Hindlimb muscle (tissue), 1 donor: ENCODE results near the gene TMEM100. TPM values are rescaled to one million over a fixed set of nuclear protein-coding genes. Genes with fewer than 3 reads are reported as not detected.

Experiments
- DNase-seq: peaks from one replicate; pipeline ENCODE4 v3.0.0-alpha.2; 2013
- polyA plus RNA-seq: library from polyadenylated mRNA; unstranded; fragments of 120-200 nt; gene quantifications from one replicate; pipeline ENCODE4 v1.2.1, GENCODE V29; 2013; ENCODE audit not compliant: insufficient read length

The TMEM100 gene
- polyA plus RNA-seq, 1 donor: 4.2 TPM

DNA sequence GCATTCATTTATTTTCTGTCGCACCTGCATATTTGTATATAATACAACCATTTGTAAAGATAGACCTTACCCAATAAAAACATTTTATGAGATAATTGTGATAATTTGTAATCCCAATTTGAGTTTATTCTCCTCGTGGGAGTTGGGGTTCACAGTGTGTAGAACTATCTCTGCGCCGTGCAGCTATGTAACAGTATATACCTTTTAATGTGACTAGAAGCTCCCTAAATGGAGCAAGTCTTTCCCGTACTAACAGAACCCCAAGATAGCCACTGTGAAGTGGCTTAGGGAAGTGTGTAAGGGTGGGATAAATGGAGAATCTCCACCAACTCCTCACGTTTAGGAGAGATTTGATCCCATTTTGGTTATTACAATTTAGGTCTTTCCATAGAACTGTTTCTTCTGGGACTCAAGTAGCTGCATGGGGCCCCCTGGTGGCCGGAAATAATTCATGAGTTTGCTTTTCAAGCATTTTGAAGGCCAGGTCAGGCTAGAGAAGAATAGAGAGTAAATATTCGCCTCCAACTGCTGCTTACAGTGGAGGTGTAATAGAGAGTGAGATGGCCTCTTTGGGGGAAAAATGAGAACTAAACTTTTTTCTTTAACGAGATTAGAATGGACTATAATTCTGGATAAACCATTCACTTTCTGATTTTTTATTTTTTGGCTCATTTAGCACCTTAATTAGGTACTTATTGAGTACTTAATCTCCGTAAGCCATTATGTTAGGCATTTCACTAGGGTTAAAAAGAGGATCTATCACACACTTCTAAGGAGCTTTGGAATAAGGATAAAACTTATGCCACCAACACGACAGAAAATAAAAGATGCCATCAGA lies 4.5 kb downstream of the TMEM100 start:
- DNase-seq: peak; percentile 74

DNA sequence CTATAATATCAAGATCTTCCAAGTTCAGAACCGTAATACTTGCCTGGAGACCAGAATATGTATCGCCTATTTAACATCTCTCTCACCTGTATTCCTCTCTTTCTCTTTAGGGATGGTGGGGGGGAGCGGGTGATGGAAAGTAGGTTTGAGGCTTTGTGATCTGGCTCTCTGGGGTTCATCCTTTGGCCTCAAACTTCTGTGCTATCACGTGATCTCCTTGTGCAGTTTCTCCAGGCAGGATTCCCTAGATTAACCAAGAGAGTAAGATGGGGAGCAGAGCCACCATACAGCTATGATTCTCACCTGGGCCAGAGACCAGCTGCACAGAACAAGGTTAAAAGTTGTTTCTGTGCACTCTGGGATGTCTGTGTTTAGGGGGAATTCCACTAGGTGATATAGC lies 5.2 kb downstream of the TMEM100 start:
- no peak for DNase-seq

DNA sequence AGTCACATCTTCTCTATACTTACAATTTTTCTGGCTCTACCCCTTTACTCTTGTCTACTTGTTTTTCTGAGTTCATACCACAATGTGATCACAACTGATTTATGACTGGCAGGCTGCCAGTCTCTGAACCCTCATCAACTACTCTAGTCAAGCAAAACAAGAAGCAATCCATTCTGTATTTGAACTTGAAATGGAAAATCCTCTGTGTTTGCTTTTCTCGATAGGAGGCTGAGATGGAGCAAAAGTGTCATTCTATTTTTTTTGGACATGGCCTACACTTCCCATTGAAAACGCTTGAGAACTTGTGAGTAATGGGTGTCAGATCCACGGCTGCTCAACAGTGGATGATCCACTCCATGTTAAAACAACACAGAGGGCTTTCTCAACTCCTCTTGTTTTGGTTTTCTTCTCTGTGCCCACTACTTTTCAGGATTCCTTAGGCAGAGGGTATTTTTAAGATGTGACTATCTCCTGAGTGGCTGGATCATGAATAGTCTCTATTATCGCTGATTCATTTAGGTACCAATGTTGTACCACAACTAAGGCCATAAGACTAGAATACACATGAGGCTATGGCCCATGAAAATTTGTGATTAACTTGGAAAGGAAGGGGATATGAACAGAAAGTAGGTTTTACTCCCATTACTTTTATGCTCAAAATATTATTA lies 11.7 kb downstream of the TMEM100 start:
- no peak for DNase-seq

DNA sequence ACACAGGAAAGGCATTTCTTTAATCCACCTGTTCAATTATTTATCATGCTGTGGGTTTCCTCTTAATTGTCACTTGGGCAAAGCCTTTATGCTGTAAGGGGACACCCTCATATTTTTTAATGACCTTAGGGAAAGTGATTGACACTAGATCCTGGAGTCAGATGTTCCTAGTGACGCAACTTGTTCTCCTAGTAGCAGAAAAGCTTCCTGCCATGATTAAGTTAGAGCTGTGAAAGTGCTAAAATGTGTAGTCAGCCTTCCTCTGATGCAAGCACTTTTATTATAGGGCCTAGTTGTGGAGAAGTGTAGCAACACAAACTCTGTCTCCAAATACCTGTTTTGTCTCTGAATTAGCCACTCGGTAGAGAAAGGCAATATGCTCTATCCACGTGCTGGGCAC lies 12.3 kb downstream of the TMEM100 start:
- DNase-seq: no peak

- no peak for DNase-seq
Measured at GRCh38 chr17:55709984-55710383, 12.7 kb downstream of the TMEM100 start.

DNA sequence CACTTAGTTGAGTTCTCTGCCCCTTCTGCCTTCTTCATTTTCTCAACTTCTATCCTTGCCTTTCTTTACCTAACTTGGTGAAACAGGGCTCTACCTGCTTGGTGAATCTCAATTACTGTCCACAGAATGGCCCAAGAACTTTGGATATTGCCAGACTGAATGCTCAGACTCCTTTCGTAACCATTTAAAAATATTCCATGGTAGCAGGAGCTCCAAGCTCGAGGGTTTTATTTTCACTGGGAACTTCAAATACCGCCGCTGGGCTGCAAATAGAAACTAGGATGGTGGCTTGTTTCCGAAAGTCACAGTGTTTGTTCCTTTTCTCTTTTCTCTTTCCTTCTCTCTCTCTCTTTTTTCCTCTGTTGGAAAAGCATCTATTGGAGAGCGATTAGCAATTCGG lies 13.2 kb downstream of the TMEM100 start:
- no peak for DNase-seq

GRCh38 chr17:55708175-55708974 lies 14.3 kb downstream of the TMEM100 start:
- no peak for DNase-seq

DNA sequence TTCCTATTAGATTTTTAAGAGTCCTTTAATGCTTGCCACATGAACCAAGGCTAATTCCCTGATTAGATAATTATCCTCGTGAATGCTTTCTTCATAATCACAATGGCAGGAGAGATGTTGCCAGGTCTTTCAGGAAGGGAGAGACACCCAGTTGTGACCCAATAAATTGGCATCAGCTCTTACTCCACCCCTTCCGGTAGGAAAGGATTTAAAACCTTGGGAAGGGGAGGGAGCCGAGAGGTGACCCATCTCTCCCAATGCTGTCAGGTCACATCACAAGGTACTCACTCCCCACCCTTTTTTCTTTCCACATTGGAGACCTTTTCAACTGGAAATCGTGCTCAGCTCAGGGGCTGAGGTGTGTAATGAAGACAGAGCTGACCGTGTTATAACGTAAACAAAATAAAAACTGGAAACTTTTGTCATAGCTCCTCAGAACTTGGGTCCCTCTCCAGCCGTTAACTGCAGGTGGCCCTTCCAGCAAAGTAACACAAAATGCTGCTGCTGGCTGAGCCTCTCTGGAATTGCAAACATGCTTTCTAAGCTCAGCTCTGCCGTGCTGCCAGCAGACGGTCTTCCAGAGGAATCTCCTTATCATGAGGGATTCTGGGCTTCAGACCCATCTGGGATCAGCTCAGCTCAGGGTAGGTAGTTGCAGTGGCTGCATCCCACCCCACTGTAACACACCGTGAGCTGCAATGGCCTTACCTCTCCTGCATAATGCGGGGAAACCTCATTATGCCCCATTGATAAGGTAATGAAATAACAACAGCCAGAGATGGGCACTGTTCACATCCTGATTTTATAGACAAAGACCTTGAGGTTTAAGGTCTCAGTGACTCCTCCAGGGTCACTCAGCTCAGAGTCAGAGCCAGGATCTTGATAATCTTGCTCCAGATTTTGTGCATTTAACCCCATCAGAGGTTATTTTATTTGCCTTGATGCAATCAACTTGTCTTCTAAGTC lies 15.6 kb downstream of the TMEM100 start:
- no peak for DNase-seq

DNA sequence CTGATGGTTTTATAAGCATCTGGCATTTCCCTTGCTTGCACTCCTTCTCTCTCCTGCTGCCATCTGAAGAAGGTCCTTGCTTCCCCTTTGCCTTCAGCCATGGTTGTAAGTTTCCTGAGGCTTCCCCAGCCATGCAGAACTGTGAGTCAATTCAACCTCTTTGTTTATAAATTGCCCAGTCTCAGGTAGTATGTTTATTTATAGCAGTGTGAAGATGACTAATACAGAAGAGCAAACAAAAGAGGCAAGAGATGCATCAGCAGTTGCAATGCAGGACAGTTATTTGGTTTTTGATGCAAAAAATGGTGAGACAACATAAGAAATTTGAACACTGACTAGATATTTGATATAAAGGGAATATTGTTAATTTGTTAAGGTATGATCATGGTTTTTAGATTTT lies 16.8 kb downstream of the TMEM100 start:
- DNase-seq: no peak

GRCh38 chr17:55704401-55704800 lies 18.3 kb downstream of the TMEM100 start:
- DNase-seq: no peak

DNA sequence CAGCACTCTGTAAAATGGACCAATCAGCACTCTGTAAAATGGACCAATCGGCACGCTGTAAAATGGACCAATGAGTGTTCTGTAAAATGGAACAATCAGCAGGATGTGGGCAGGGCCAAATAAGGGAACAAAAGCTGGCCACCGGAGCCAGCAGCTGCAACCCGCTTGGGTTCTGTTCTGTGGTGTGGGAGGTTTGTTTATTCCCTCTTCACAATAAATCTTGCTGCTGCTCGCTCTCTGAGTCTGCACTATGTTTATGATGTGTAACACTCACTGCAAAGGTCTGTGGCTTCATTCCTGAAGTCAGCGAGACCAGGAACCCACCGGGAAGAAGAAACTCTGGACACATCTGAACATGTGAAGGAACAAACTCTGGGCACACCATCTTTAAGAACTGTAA lies 20.5 kb downstream of the TMEM100 start:
- DNase-seq: no peak

- no peak for DNase-seq
Measured at GRCh38 chr17:55699181-55699860, 23.3 kb downstream of the TMEM100 start.

GRCh38 chr17:55694286-55694910 lies 28.3 kb downstream of the TMEM100 start:
- no peak for DNase-seq

- no peak for DNase-seq
Measured at GRCh38 chr17:55693254-55694216, 29.1 kb downstream of the TMEM100 start.

- DNase-seq: no peak
Measured at GRCh38 chr17:55692276-55692675, 30.4 kb downstream of the TMEM100 start.

DNA sequence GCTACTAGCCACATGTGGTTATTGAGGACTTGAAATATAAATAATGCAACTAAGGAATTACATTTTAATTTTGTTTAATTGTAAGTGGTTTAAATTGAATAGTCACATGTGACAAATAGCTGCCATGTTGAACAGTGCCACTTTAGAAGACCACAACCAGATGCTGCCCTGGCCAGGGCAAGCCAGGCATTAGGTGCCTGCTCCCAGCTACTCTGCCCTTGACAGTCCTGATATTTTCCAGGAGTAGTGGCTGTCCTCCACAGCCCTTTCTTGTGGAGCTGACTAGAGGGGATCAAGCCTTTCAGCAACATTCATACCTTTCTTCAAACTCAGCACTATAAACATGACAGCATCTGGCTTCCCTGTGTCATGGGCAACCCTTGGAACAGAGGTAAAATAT lies 31.0 kb downstream of the TMEM100 start:
- DNase-seq: no peak

DNA sequence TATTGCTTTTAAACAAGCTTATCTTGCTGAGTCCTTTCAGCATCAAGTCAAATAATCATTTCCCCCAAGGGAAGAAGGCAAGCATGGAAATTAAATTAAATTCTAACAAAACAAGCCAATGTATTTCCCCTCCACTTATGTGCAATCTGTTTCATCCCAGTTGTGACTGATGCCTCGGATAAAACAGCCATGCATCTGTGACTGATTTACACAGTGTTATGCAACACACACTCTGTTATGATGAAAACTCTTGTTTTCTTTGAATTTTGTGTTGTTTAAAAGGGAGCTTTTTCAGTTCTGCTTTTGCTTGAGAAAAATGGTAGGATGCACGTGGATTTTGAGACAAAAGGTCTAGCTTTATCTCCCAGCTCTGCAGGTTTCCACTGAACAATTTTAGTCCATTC lies 32.6 kb downstream of the TMEM100 start:
- DNase-seq: no peak

DNA sequence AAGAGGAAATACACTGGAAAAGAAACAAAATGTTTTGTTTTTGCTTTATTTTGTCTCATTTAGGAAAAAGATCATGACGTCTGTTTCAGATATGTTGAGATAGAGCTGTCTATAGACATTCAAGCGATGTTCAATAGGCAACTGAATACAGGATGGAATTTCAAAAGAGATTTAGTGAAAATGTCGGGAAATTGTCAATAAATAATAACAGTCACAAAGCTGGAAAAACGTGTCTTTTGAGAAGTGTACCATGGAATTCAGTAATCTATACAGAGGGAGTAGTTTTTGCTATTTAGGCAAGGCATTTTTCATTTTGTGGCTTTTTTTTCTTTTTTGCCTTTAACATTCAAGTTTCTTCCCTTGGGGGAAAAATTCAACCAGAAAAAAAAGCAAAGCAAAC lies 33.0 kb downstream of the TMEM100 start:
- no peak for DNase-seq

DNA sequence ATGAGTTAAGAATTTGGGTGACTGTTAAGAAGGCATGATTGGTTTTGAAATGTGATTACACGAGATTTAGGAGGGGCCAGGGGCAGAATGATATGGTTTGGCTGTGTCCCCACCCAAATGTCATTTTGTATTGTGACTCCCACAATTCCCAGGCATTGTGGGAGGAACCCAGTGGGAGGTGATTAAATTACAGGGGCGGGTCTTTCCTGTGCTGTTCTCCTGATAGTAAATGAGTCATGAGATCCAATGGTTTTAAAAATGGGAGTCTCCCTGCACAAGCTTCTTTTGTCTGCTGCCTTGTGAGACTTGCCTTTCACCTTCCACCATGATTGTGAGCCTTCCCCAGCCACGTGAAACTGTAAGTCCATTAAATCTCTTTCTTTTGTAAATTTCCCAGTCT lies 34.6 kb downstream of the TMEM100 start:
- no peak for DNase-seq

DNA sequence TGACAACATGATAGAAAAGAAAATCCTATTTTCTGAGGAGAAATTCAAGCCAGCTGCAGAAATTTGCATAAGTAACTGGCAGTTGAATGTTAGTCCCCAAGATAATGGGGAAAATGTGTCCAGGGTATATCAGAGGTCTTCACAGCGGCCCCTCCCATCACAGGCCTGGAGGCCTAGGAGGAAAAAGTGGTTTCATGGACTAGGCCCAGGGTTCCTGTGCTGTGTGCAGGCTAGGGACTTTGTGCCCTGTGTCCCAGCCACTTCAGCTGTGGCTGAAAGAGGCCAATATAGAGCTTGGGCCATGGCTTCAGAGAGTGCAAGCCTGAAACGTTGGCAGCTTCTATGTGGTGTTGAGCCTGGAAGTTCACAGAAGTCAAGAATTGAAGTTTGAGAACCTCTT lies 35.6 kb downstream of the TMEM100 start:
- no peak for DNase-seq
